Measurements from ENCODE around the gene PRKAA2. TPM values are rescaled to one million over a fixed set of nuclear protein-coding genes. Genes with fewer than 3 reads are reported as not detected.

The PRKAA2 gene
- total RNA-seq, 1 donor from 2014 or later = 1.4 TPM

- no peaks in the 10 kb centered on the region for H3K27me3 ChIP-seq
- TF ChIP-seq, protein P1, sequence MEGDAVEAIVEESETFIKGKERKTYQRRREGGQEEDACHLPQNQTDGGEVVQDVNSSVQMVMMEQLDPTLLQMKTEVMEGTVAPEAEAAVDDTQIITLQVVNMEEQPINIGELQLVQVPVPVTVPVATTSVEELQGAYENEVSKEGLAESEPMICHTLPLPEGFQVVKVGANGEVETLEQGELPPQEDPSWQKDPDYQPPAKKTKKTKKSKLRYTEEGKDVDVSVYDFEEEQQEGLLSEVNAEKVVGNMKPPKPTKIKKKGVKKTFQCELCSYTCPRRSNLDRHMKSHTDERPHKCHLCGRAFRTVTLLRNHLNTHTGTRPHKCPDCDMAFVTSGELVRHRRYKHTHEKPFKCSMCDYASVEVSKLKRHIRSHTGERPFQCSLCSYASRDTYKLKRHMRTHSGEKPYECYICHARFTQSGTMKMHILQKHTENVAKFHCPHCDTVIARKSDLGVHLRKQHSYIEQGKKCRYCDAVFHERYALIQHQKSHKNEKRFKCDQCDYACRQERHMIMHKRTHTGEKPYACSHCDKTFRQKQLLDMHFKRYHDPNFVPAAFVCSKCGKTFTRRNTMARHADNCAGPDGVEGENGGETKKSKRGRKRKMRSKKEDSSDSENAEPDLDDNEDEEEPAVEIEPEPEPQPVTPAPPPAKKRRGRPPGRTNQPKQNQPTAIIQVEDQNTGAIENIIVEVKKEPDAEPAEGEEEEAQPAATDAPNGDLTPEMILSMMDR (IDR thresholded peaks at IDR 0.05) = no peak
- no peak overlapping the region for H3K27ac ChIP-seq
- H3K9me3 ChIP-seq = no peaks in the 10 kb centered on the region
- no peaks in the 10 kb centered on the region for H3K36me3 ChIP-seq
- no peaks in the 10 kb centered on the region for H3K4me1 ChIP-seq
- intact Hi-C loops (cut with DNase I) = no loop called here
- no peak overlapping the region for H3K4me3 ChIP-seq
- no peak for DNase-seq (ENCODE audit: low spot score in 2 of 2)
Measured at GRCh38 chr1:56758135-56758534, 113.0 kb downstream of the PRKAA2 start.

GRCh38 chr1:56758794-56759193 is 113.7 kb downstream of the PRKAA2 start:
- Histone ChIP-seq H3K4me3 (no peak overlapping the region), H3K27ac (no peak overlapping the region), H3K4me1 (no peaks in the 10 kb centered on the region), H3K27me3 (no peaks in the 10 kb centered on the region), H3K9me3 (no peaks in the 10 kb centered on the region), H3K36me3 (no peaks in the 10 kb centered on the region)
- DNase-seq (ENCODE audit: low spot score in 2 of 2) = no peak
- TF ChIP-seq, protein P1 (IDR thresholded peaks at IDR 0.05) = no peak
- intact Hi-C loops (cut with DNase I) = no loop called here

Other genes starting within 250 kb of the PRKAA2 start
- 87.7 TPM for gene PLPP3, start 65.8 kb upstream of the PRKAA2 start, total RNA-seq
- not detected for gene FYB2, start 174.1 kb downstream of the PRKAA2 start, total RNA-seq
- 0.21 TPM for gene C8A, start 209.5 kb downstream of the PRKAA2 start, total RNA-seq

All from ascending aorta (tissue), 2 donors.